ENCODE data around the gene PSMA3. TPM values are rescaled to one million over a fixed set of nuclear protein-coding genes. Genes with fewer than 3 reads are reported as not detected.

PSMA3 gene
- total RNA-seq, 1 experiment from 2014 or later, result 277 TPM

DNA sequence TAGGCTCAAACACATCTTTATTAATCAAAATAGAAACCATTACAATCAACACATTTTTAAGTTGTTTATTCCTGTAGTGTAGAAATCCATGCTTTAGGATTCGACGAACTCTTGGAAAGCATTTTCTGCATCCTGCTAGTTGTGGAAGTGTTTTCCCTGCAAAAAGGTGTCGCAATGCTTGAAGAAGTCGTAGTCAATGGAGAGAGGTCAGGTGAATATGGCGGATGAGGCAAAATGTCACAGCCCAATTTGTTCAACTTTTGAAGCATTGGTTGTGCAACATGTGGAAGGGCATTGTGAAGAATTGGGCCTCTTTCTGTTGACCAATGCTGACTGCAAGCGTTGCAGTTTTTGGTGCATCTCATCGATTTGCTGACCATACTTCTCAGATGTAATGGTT, 49.6 kb downstream of the PSMA3 start:
- TF ChIP-seq EZH2 (IDR thresholded peaks at IDR 0.05; ENCODE audit: low read depth), result no peak
- TF ChIP-seq, protein P1, sequence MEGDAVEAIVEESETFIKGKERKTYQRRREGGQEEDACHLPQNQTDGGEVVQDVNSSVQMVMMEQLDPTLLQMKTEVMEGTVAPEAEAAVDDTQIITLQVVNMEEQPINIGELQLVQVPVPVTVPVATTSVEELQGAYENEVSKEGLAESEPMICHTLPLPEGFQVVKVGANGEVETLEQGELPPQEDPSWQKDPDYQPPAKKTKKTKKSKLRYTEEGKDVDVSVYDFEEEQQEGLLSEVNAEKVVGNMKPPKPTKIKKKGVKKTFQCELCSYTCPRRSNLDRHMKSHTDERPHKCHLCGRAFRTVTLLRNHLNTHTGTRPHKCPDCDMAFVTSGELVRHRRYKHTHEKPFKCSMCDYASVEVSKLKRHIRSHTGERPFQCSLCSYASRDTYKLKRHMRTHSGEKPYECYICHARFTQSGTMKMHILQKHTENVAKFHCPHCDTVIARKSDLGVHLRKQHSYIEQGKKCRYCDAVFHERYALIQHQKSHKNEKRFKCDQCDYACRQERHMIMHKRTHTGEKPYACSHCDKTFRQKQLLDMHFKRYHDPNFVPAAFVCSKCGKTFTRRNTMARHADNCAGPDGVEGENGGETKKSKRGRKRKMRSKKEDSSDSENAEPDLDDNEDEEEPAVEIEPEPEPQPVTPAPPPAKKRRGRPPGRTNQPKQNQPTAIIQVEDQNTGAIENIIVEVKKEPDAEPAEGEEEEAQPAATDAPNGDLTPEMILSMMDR (conservative IDR thresholded peaks at IDR 0.05), result no peak
- Histone ChIP-seq H3K9me3 (ENCODE audit: insufficient read depth, low read depth) (no peaks in the 10 kb centered on the region), H3K4me3 (no peak overlapping the region), H3K4me2 (no peak overlapping the region), H4K20me1 (ENCODE audit: insufficient read depth) (peaks cover 61% of the 10 kb centered on the region), H3K27me3 (ENCODE audit: insufficient read depth, low read depth) (no peaks in the 10 kb centered on the region), H3K27ac (no peak overlapping the region), H3K9me2 (ENCODE audit: insufficient read depth) (no peaks in the 10 kb centered on the region; the same call in 1 of the 2 replicates), H3K79me2 (ENCODE audit: low read depth) (peaks cover 81% of the 10 kb centered on the region), H2AFZ (no peak overlapping the region), H3K4me1 (replicated peaks; ENCODE audit: insufficient read depth) (peaks cover 13% of the 10 kb centered on the region), H3F3A (ENCODE audit: insufficient read depth, low read depth) (peaks cover 9% of the 10 kb centered on the region), H3K36me3 (ENCODE audit: low read depth) (peaks cover 34% of the 10 kb centered on the region)
- BruUV-seq (replicated peaks), result no TSS peak
- ChIA-PET CTCF (no interaction called here), POLR2A (ENCODE audit: unreplicated experiment) (no interaction called here)
- no peak for DNase-seq
- intact Hi-C loops (cut with micrococcal nuclease; ENCODE audit: unreplicated experiment), result no loop called here

DNA sequence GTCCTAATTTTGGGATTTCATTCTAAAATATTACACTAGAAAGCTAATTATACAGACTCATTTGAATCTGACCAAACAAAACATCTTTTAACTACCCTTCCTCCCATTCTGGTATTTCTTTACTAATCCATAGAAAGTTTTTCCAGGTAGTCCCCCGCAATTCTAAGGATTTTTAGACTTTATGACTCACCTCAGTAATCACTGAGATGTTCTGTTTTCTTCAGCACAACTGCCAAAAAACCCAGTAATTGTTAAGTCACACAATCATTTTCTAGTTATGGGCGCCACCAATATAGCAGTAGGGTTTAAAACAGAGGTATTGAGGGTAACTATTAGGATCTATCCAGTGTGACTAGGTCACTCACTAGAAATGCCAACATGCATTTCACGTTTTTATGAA, 52.1 kb downstream of the PSMA3 start:
- intact Hi-C loops (cut with micrococcal nuclease; ENCODE audit: unreplicated experiment), result loop anchor here (1.0 kb wide), 1 partner anchor 131 kb away; the partner anchor contains the start of genes KIAA0586 and TIMM9
- no peak overlapping the region for H3K27ac ChIP-seq
- DNase-seq, result no peak
- no TSS peak for BruUV-seq (replicated peaks)
- no peaks in the 10 kb centered on the region; the same call in 1 of the 2 replicates for H3K9me2 ChIP-seq (ENCODE audit: insufficient read depth)
- no peaks in the 10 kb centered on the region for H3K9me3 ChIP-seq (ENCODE audit: insufficient read depth, low read depth)
- H3K79me2 ChIP-seq (ENCODE audit: low read depth), result peaks cover 75% of the 10 kb centered on the region
- H4K20me1 ChIP-seq (ENCODE audit: insufficient read depth), result peaks cover 58% of the 10 kb centered on the region
- TF ChIP-seq, protein P1 (conservative IDR thresholded peaks at IDR 0.05), result no peak
- no peak for TF ChIP-seq EZH2 (IDR thresholded peaks at IDR 0.05; ENCODE audit: low read depth)
- ChIA-PET POLR2A (ENCODE audit: unreplicated experiment) (no interaction called here), CTCF (no interaction called here)
- no peak overlapping the region for H2AFZ ChIP-seq
- H3K4me2 ChIP-seq, result peak overlapping the region; percentile 99
- peaks cover 24% of the 10 kb centered on the region for H3K36me3 ChIP-seq (ENCODE audit: low read depth)
- peaks cover 21% of the 10 kb centered on the region for H3K4me1 ChIP-seq (replicated peaks; ENCODE audit: insufficient read depth)
- H3K4me3 ChIP-seq, result peak overlapping the region; percentile 80
- H3K27me3 ChIP-seq (ENCODE audit: insufficient read depth, low read depth), result no peaks in the 10 kb centered on the region
- H3F3A ChIP-seq (ENCODE audit: insufficient read depth, low read depth), result peaks cover 7% of the 10 kb centered on the region; the same call in 1 of the 2 replicates

DNA sequence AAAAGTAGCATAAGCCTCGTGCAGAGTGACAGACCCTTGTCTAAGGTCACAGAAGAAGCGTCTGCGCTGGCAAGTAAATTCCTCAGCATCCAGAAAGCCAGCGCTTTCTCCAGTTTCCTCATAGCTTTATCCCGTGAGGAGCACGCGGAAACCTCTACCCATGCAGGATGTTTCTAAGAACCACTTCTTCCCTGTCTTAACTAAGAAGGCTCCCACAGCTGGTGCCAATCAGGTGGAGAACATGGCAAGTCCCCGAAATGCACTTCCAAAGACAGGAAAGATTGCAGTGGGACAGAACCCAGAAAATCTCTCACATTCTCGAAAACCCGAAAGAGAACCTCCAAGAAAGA, 52.7 kb downstream of the PSMA3 start:
- no peak for TF ChIP-seq EZH2 (IDR thresholded peaks at IDR 0.05; ENCODE audit: low read depth)
- TF ChIP-seq, protein P1 (conservative IDR thresholded peaks at IDR 0.05), result no peak
- ChIA-PET CTCF (no interaction called here), POLR2A (ENCODE audit: unreplicated experiment) (interaction anchor here (1.3 kb wide), 1 partner anchor 53 kb away, joined by 13 read pairs; the partner anchor contains the start of gene PSMA3)
- intact Hi-C loops (cut with micrococcal nuclease; ENCODE audit: unreplicated experiment), result loop anchor here (1.0 kb wide), 1 partner anchor 130 kb away; the partner anchor contains the start of genes KIAA0586 and TIMM9
- peak overlapping the region; percentile 99 for H3K4me2 ChIP-seq
- H3K27ac ChIP-seq, result peak overlapping the region; percentile 97
- peak overlapping the region; percentile 80 for H2AFZ ChIP-seq
- H3K27me3 ChIP-seq (ENCODE audit: insufficient read depth, low read depth), result no peaks in the 10 kb centered on the region
- H3K4me3 ChIP-seq, result peak overlapping the region; percentile 80
- H3K36me3 ChIP-seq (ENCODE audit: low read depth), result peaks cover 23% of the 10 kb centered on the region; the same call in 1 of the 2 replicates
- peaks cover 21% of the 10 kb centered on the region for H3K4me1 ChIP-seq (replicated peaks; ENCODE audit: insufficient read depth)
- H3K9me3 ChIP-seq (ENCODE audit: insufficient read depth, low read depth), result no peaks in the 10 kb centered on the region
- TSS peak; percentile 68 for BruUV-seq (replicated peaks)
- peaks cover 51% of the 10 kb centered on the region for H4K20me1 ChIP-seq (ENCODE audit: insufficient read depth)
- peaks cover 69% of the 10 kb centered on the region for H3K79me2 ChIP-seq (ENCODE audit: low read depth)
- peak in 1 of 2 experiments; percentile 52 for DNase-seq
- peaks cover 7% of the 10 kb centered on the region; the same call in 1 of the 2 replicates for H3F3A ChIP-seq (ENCODE audit: insufficient read depth, low read depth)
- no peaks in the 10 kb centered on the region; the same call in 1 of the 2 replicates for H3K9me2 ChIP-seq (ENCODE audit: insufficient read depth)

Data from PC-9 (cell line).